ENCODE data around the gene SEMA6B. TPM values are rescaled to one million over a fixed set of nuclear protein-coding genes. Genes with fewer than 3 reads are reported as not detected.
A peak's percentile ranks its signal among the peaks of the same experiment; 100 is the strongest.
"Not testable (repeated sequence)": the region's sequence is repeated elsewhere in the genome, so short reads cannot be mapped to it uniquely, and the experiment has no call there.

The SEMA6B gene
- total RNA-seq, 4 donors from 2014 or later: 3.7 to 22.5 (median 14.2) TPM

DNA sequence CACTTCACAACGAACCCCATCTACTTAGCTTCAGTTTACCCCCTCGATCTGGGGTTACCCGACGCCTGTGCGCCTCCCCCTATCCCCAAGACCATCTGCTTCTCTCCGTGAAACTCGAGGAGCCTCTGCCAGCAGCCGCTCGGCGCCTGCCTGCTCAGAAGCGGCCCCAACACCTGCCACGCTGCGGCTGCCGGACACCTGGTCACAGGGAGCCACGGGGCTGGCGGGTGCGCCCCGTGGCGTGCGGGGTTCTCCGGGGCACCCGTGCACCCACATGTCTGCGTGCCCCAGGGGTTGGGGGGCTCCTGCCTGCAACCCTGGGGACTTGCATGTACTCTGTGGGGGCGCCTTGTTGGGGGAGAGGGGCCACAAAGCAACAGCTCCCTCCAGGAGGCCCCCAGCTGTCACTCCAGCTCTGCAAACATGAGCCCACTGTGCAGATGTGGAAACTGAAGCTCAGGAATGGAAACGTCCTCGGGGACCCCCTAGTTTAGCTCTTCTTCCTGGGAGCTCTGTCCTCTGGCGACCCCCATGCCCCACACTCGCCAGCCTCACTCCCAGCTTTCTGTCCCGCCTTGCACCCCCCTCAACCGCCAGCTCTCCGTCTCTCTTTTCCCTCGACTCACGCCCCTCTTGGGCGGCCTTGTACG lies 7.0 kb upstream of the SEMA6B start:
- peaks cover 0 to 13% (median 0%) of the 10 kb centered on the region in 4 donors for H3K27me3 ChIP-seq
- H3K27ac ChIP-seq (replicated peaks in 1 of 4): peak overlapping the region in 2 of 4 donors; percentile 27 to 36
- H3K4me3 ChIP-seq: no peak overlapping the region
- 91% methylated on average over 34 of the region's 35 CpGs for WGBS
- peaks cover 0 to 16% (median 4%) of the 10 kb centered on the region in 4 donors for H3K4me1 ChIP-seq
- H3K36me3 ChIP-seq: no peaks in the 10 kb centered on the region
- intact Hi-C loops (cut with DNase I): no loop called here
- TF ChIP-seq, protein P1, sequence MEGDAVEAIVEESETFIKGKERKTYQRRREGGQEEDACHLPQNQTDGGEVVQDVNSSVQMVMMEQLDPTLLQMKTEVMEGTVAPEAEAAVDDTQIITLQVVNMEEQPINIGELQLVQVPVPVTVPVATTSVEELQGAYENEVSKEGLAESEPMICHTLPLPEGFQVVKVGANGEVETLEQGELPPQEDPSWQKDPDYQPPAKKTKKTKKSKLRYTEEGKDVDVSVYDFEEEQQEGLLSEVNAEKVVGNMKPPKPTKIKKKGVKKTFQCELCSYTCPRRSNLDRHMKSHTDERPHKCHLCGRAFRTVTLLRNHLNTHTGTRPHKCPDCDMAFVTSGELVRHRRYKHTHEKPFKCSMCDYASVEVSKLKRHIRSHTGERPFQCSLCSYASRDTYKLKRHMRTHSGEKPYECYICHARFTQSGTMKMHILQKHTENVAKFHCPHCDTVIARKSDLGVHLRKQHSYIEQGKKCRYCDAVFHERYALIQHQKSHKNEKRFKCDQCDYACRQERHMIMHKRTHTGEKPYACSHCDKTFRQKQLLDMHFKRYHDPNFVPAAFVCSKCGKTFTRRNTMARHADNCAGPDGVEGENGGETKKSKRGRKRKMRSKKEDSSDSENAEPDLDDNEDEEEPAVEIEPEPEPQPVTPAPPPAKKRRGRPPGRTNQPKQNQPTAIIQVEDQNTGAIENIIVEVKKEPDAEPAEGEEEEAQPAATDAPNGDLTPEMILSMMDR (IDR thresholded peaks at IDR 0.05): no peak
- no peak for TF ChIP-seq POLR2A (IDR thresholded peaks at IDR 0.05; ENCODE audit: low read depth)
- TF ChIP-seq EP300 (IDR thresholded peaks at IDR 0.05): no peak
- no peak for TF ChIP-seq POLR2AphosphoS5 (IDR thresholded peaks at IDR 0.05)
- no peaks in the 10 kb centered on the region for H3K9me3 ChIP-seq
- no peak for DNase-seq (ENCODE audit: extremely low spot score)

GRCh38 chr19:4563562-4563961 lies 4.1 kb upstream of the SEMA6B start:
- 70% methylated on average over 5 of the region's 5 CpGs for WGBS
- H3K27ac ChIP-seq (replicated peaks in 1 of 4); H3K4me1 ChIP-seq; H3K36me3 ChIP-seq; H3K27me3 ChIP-seq; H3K4me3 ChIP-seq; H3K9me3 ChIP-seq; intact Hi-C loops (cut with DNase I); DNase-seq (ENCODE audit: extremely low spot score): not testable (repeated sequence)

GRCh38 chr19:4562085-4562484 lies 2.6 kb upstream of the SEMA6B start:
- Histone ChIP-seq H3K27me3 (peaks cover 0 to 12% (median 0%) of the 10 kb centered on the region in 4 donors), H3K4me1 (peaks cover 5 to 16% (median 7%) of the 10 kb centered on the region in 4 donors)
- H3K4me3 ChIP-seq; H3K36me3 ChIP-seq; H3K9me3 ChIP-seq; DNase-seq (ENCODE audit: extremely low spot score); intact Hi-C loops (cut with DNase I); H3K27ac ChIP-seq (replicated peaks in 1 of 4): not testable (repeated sequence)
- WGBS: 81% methylated on average over 7 of the region's 7 CpGs

DNA sequence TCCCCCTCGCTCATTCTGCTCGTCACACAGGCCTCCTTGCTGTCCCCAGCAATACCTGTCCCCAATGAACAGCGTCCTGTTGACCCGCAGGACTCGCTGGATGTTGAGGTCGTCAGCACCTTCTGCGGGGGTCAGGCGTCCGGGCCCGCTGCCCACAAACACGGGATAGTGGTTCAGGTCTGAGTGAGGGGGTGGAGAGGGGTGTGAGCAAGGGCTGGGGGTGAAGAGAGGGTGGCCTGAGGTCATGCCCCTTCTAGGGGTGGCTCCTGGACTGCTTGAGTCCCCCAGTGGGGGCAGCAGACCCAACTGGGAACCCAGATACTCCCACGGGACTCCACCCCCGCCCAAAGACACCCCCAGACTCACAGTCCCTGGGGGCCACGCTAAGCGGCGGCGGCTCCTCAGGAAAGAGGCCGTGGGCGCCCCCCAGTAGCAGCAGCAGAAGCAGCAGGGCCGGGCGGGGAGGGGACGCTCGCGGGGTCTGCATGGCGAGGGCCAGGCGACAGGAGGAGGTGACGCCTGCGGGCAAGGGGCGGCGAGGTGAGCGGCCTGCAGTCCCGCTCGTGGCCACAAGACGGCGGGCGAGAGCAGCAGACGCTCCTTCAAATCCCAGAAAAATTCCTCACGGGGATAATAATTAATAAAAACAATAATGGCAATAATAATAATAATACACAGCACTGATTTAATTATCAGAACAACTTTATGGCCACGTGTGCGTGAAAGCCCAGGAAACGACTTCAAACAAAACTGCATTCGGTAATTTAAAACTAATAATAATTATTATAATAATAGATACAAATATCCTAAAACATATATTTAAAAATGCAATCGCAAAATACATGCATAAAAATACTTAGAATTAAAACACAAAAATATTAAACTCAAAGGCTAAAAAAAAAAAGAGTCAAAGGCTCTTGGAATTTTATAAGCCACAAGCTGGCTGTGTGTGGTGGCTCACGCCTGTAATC lies 1.2 kb downstream of the SEMA6B start:
- Histone ChIP-seq H3K9me3 (no peaks in the 10 kb centered on the region), H3K27me3 (peaks cover 0 to 10% (median 0%) of the 10 kb centered on the region in 4 donors), H3K27ac (replicated peaks in 1 of 4) (peak overlapping the region in 2 of 4 donors; percentile 37 to 62), H3K36me3 (peaks cover 0 to 38% (median 10%) of the 10 kb centered on the region in 4 donors), H3K4me1 (peaks cover 5 to 14% (median 8%) of the 10 kb centered on the region in 4 donors), H3K4me3 (peak overlapping the region; percentile 35 to 55 (median 42))
- DNase-seq (ENCODE audit: extremely low spot score): no peak
- TF ChIP-seq, protein P1 (IDR thresholded peaks at IDR 0.05): peak; percentile 94 to 100 (median 99)
- TF ChIP-seq EP300 (IDR thresholded peaks at IDR 0.05) (no peak), POLR2A (IDR thresholded peaks at IDR 0.05; ENCODE audit: low read depth) (peak; percentile 9)
- intact Hi-C loops (cut with DNase I): loop anchor here (5.0 kb wide), 1 partner anchor 79 kb away; the partner anchor contains the start of gene TNFAIP8L1
- WGBS: 27% methylated on average over 27 of the region's 44 CpGs

- DNase-seq (ENCODE audit: extremely low spot score): no peak
- WGBS: 83% methylated on average over 33 of the region's 33 CpGs
- TF ChIP-seq, protein P1 (IDR thresholded peaks at IDR 0.05): no peak
- TF ChIP-seq POLR2AphosphoS5 (IDR thresholded peaks at IDR 0.05) (no peak), POLR2A (IDR thresholded peaks at IDR 0.05; ENCODE audit: low read depth) (no peak), EP300 (IDR thresholded peaks at IDR 0.05) (no peak)
Measured at GRCh38 chr19:4557144-4557970, 2.1 kb downstream of the SEMA6B start.

More at GRCh38 chr19:4557144-4557970, 2.1 kb downstream of the SEMA6B start:
- intact Hi-C loops (cut with DNase I): loop anchor here (5.0 kb wide), 1 partner anchor 80 kb away; the partner anchor contains the start of gene TNFAIP8L1
- peak overlapping the region in 3 of 4 donors; percentile 35 to 55 (median 40) for H3K4me3 ChIP-seq
- peaks cover 0 to 47% (median 11%) of the 10 kb centered on the region in 4 donors for H3K36me3 ChIP-seq
- H3K4me1 ChIP-seq: peaks cover 5 to 14% (median 8%) of the 10 kb centered on the region in 4 donors
- no peak overlapping the region for H3K27ac ChIP-seq (replicated peaks in 1 of 4)
- peaks cover 0 to 12% (median 0%) of the 10 kb centered on the region in 4 donors for H3K27me3 ChIP-seq
- H3K9me3 ChIP-seq: no peaks in the 10 kb centered on the region

Measured in esophagus muscularis mucosa (tissue), 4 donors.